GM10847 (cell line): ENCODE data around the gene TRIM43.
"Not testable (repeated sequence)": the region's sequence is repeated elsewhere in the genome, so short reads cannot be mapped to it uniquely, and the experiment has no call there.

Experiments used
- POLR2A ChIP-seq: IDR thresholded peaks from 2 replicates; pipeline ENCODE4 v1.6.1; 2011; ENCODE audit not compliant: insufficient read length; ENCODE audit errors: extremely low read depth

Gene TRIM43

GRCh38 chr2:95591701-95592100 is at the start of gene TRIM43:
Gene TRIM43 (plus strand): TSS chr2:95592001. CDS start chr2:95594024, 2,023 bp downstream.
- not testable (repeated sequence) for TF ChIP-seq POLR2A

DNA sequence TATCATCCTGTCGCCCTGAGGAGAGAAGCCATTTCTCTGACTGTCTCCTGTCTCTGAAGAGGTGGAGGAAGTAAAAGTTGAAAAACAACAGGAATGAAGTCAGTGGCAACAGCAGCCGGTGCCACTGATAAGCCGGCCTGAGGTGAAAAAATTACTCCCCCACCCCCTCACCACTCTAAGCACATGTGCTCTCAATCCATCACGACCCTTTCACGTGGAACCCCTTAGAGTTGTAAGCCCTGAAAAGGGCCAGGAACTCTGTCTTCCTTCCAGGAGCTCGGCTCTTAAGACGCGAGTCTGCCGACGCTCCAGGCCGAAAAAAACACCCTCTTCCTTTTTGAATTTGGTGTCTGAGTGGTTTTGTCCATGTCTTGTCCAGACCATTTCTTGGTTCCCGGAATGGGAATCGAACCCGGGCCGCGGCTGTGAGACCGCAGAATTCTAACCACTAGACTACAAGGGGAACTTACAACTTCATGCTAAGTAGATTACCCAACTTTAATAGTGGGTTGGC is 40.7 kb upstream of the TRIM43 start:
- no peak for TF ChIP-seq POLR2A

- no peak for TF ChIP-seq POLR2A
Measured at GRCh38 chr2:95552911-95553310, 38.9 kb upstream of the TRIM43 start.

- TF ChIP-seq POLR2A: no peak
Measured at GRCh38 chr2:95569170-95569569, 22.6 kb upstream of the TRIM43 start.

DNA sequence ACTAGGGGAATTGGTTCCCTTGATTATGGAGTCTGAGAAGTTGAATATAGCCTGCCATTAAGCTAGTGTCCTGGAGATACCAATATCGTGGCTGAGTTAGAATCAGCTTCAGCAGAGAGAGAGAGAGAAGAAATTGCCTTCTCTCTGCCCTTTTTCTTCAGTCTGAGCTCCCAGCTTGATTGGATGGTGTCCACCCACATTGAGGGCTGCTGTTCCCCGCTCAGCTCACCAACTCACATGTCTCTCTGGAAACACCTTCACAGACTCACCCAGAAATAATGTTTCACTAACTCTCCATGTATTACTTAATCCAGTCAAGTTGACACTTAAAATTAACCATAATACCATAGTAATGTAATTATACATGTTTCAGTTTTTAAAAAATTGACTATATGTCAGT is 17.9 kb upstream of the TRIM43 start:
- TF ChIP-seq POLR2A: no peak

DNA sequence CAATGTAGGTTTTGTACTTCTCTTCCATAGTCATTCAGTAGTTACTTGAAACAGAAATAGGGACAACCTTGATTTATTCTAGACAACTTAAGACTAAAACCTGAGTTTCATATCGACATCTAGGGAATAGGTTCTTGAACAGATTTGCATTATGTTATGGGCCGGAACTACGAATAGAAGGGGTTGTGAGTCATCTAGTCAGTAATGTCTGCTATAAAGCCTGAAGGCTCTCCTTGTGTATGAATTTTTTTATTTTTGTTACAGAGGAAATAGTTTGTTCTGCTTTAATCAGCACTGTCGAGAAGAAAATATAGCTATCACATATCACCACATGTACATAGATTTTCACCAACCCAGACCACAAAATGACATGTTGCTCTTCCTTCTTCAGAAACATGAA is 17.3 kb upstream of the TRIM43 start:
- TF ChIP-seq POLR2A: no peak

- no peak for TF ChIP-seq POLR2A
Measured at GRCh38 chr2:95575857-95576256, 15.9 kb upstream of the TRIM43 start.

- no peak for TF ChIP-seq POLR2A
Measured at GRCh38 chr2:95578539-95578938, 13.3 kb upstream of the TRIM43 start.
